Mesenteric fat pad (tissue), 1 donor: ENCODE data around the gene CAMK2N1. TPM values are rescaled to one million over a fixed set of nuclear protein-coding genes. Genes with fewer than 3 reads are reported as not detected.

Experiments
- DNase-seq: peaks from one replicate; pipeline ENCODE4 v3.0.0-alpha.2; 2020; ENCODE audit warnings: low spot score
- total RNA-seq: library from RNA; stranded (reverse); fragmentation: NEBNext Ultra II Directional; extraction: Animal tissue kit (Norgen Biotek cat#: 25700); gene quantifications from one replicate; pipeline ENCODE4 v1.2.1, GENCODE V29; 2021
- donor health status: DM: yes; HTN: yes; CAD: no.

Gene CAMK2N1
- total RNA-seq, 1 donor from 2014 or later = 13.6 TPM

DNA sequence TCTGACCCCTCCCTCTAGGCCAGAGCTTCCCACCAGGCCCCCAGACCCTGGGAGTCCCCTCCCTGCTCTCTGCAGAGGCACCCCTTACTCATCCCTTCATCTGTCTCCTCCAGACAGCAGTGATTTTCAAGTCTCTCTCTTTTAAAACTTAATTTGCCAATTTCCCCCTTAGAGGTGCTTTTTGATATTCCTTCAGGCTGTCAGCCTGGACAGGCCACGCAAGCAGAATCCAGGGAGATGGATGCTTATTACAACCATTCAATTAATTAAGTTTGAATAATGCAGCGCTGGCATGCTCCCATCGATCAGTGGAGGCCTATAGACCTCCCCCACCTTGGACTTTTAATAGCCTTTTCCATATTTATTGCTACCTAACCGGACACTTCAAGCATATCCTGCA, 6.2 kb downstream of the CAMK2N1 start:
- DNase-seq = no peak

DNA sequence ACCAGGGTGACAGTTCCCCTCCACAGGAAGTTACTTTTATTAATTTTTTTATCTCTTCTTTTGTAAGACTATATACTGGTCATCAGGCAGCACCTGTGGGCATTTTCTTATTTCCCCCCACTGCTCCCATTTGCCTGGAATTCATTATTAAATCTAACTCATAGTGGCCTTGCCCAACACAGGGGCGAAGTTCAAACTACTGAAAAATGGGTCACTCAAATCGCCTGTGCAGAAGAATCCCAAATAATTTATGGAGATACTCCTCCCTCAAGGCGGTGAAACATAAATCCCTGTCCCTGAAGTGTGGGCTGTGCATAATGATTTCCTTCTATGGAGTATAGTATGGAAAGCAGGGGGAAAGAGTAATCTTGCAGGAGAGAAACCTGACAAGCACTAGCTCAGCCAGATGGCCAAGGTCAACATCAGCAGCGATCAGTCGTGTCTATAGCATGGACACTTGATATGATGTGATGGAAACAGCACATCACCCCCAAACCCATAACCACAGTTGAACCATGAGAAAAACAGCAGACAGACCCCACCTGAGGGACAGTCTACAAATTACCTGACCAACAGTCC, 7.9 kb downstream of the CAMK2N1 start:
- no peak for DNase-seq

DNA sequence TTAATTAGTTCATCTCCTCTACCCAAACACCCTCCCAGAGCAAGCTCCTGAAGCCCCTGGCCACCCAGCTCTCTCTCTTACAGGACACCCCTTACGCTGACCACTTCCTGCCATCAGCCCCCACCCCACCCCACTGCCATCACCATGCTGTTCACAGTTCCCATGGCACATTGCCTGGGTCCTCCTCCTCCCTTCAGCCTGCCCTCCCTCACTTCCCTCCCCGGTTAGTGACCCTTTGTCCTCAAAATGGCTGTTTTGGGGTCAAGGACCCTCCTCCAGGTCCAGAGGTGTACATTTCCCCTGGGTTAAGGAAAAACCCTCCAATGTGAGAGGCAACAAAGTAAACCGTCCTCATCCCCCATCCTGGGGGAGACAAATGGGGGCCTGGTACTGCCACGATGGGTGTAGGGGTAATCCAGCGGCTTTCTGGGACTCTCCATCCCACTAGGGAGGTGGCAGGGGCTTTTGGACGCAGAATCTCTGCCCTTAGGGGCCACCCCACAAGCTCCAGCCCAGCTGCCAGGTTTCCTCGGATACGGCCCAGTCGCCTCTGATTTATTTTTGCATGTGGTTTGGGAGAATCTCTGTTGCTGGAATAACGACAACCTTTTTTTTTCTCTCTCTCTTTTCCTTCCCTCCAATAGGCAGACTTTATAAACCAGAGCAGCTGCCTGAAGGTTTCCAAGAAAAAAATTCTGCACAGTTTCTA, 8.5 kb downstream of the CAMK2N1 start:
- no peak for DNase-seq

DNA sequence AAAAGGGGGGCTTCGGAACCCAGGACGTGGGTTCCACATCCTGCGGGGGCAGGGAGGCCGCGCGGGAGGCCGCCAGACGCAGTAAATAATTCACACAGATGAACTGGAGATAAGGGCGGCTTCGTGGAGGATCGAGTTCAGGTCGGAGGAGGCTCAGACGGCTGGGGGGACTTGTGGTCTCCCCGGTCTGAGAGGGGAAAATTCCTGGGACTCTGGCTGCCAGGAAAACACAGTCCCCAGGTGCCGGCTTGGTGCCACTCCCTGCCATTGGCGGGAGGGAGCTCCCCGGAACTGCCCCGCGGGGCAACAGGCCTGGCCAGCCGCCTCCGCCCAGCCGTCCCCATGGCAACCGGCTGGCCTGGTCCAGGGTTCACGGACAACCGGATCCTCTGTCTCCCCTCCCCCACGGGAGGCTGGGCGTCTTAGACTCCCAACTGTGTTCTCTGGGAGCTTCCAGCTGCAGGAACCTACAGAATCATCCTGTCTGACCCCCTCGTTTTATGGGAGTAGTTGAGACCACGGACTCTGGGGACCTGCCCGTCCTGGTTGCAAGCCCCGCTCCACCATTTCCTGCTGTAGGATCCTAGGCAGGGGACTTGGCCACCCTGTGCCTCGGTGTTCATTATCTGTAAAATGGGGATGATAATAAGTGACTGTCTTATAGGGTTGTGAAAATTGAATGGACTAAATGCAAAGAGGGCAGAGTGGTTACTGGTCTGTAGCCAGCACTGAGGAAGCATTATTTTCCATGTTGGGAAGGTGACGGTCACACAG, 9.6 kb downstream of the CAMK2N1 start:
- no peak for DNase-seq

DNA sequence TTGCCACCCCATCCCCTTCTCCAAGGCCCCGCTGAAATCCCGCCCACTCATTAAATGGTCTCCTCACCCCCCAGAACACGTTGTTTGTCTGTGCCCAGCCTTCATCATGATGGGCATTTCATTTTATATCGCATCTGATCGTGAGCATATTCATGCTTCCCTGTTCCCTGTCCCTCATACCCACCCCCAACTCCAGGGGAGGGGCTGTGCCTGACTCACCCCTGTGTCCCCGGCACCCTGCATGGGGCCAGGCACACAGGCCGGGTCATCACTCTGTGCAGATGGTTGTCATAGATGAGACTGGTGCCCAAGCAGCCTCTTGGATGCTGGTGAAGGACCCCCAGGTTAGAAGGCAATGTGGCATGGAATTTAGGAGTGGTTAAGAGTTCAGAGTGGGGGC, 11.0 kb downstream of the CAMK2N1 start:
- DNase-seq = no peak

DNA sequence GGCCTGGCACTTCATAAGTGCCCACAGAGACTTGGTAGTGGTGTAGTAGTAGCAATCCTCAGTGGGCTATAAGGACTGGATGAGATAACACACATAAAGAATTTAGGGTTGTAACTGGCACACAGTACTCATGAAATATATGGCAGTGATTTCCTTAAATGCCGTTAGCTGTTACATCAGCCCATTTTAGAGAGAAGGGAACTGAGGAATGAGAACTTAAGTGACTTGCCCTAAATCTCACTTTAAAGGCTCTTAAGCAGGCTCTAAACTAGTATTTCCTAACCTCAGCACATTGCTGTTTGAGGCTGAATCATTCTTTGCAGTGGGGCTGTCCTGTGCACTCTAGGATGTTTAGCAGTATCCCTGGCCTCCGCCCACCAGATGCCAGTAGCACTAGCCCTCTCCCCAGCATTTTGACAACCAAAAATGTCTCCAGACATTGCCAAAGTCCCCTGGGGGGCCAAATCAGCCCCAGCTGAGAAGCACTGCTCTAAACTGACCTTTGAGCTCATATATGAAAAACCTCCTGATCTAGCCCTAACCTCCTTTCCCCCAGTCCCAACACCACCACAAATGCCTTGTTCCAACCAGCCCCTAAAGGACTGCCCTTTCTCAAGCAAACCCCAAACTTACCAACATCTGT, 11.6 kb downstream of the CAMK2N1 start:
- no peak for DNase-seq

DNA sequence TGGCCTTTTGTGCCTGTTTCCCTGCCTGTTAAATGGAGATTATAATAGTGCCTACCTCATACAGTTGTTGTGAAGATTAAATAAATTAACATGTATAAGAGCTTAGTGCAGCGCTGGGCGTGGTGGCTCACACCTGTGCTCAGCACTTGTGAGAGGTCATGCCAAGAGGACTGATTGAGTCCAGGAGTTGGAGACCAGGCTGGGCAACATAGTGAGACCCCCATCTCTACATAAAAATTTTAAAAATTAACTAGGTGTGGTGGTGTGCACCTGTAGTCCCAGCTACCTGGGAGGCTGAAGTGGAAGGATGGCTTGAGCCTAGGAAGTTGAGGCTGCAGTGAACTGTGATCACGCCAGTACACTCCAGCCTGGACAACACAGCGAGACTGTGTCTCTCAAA, 12.1 kb downstream of the CAMK2N1 start:
- DNase-seq = no peak

DNA sequence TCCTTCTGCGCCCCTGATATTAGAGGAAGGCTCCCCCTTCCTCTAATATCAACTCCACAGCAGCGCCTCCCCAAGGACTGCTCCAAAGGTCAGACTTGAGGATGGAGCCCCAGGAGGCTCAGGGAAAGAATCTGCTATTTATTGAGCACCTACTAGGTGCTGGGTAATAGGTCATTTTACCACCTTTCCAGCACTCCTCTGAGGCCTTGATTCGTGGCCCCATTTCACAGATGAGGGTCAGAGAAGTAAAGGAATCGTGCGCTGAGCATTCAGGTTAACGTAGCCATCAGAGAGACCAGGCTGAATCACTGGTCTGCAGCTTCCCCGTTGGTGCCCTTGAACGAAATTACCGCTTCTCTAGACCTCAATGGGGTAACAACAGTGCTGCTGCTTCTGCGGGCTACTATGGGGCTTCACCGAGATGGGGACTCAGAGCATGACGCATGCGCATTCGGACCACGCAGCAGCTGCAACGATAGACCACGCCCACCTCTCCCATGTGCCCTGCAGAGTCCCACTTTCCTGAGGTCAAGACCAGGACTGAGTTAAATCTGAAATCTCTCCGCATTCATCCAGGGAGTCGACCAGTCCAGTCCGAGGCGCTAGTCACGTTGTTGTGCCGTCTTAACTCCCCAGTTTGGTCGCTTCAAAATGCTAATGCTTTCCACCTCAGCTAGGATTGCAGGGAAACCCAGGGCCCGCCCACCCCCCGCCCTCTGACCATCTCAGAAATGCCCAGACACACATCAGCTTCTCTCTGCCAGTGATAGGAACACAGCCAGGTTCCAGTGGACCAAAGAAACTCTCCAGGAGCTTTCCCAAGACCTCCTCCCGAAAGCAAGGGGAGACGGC, 12.9 kb downstream of the CAMK2N1 start:
- DNase-seq = no peak

DNA sequence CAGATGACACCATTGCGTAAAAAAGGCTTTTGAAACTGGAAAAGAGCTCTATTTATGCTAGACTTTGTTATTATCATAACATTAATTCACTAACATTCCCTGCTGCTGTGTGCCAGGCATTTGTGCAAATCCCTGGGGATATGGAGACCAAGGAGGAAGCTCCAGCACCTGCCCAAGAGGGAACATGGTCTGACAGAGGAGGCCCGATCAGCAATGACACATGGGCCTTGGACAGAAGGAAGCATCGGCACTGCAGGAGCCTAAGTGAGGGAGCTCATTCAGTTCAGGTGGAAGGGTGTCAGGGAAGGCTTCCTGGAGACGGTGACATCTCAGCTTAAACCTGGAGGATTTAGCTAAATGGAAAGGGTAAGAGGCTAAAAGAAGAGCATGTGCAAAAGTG, 13.9 kb downstream of the CAMK2N1 start:
- DNase-seq = no peak

DNA sequence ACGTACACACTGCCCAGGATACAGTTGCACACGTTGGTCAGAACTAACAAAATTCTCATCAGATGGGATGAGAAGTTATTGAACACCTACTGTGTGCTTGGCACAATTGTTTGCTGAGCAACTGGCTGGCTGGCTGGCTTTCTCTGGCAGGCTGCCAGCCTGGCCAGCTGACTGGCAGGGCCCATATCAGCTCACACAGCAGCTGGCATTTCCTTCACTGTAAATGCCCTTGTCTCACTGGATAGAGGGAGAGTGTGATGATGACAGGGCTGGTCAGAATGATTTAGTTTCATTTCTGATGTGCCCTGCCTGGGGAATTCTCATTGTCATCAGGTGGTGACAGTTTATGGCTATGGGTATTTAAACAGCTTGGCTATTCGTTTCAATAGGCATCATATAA, 15.8 kb downstream of the CAMK2N1 start:
- no peak for DNase-seq

DNA sequence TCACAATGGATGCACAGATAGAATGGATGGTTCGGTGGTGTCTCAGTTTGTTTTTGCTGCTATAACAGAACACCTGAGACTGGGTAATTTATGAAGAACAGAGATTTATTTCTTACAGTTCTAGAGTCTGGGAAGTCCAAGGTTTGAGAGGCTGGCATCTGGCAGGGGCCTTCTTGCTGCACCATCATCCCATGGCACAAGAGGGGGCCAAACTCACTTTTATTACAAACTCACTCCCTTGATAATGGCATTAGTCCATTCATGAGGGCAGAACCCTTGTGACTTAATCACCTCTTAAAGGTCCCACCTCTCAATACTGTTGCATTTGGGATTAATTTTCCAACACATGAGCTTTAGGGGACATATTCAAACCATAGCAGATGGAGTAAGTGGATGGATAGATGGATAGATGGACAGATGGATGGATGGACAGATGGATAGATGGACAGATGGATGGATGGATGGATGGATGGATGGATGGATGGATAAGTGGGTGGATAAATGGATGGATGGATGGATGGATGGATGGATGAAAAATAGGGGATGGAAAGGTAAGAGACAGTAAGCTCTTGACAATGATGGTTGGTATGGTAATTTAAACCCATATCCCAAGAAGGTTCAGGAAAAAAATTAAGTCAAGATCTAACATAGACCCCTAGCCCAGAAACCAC, 16.5 kb downstream of the CAMK2N1 start:
- DNase-seq = no peak

DNA sequence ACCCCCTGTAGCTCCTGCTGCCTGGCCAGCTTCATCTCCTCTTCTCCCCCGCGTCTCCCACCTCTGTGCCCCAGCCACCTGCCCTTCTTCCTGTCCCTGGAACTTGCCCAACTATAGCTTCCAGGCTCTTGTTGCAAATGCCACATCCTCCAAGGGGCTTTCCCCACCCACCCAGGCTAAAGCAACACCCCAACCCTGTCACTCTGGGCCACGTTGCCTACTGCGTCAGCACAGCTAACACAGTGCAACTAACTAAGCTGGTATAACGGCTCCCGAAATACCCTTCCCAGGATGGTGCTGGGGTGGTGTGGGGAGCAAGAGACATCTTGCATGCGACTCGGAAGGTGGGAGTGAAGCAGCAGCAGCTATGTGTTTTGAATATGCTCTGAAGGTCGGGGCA, 19.7 kb downstream of the CAMK2N1 start:
- DNase-seq = no peak

DNA sequence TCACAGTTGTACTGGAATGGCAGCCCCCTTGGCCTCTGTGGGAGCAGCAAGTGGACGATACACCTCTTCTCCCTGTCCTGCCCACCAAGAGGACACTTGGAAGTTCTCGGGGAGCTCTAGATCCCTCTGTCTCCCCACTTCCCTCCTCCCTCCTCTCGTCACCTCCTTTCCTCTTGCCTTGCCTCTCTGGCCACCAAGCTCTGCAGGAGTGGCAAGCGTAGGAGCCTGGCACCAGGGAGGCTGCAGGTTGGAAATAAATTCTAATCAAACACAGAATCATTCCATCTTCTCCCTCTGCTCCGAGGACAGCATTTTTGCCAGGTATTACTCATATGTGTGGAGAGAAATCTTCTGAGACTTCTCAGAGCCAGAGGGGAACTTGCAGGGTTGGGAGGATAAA, 20.8 kb downstream of the CAMK2N1 start:
- DNase-seq = no peak

DNA sequence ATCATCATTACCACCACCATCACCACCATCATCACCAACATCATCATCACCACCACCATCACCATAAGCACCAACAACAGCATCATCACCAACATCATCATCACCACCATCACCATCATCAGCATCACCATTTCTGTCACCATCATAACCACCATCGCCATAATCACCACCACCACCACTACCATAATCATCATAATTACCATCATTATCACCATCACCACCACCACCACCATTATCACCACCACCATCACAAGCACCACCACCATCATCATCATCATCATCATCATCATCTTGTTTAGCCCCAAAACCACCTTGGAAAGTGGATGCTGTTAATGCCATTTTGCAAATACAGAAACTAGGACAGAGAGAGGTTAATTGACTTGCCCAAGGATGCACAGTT, 22.5 kb downstream of the CAMK2N1 start:
- DNase-seq = no peak

DNA sequence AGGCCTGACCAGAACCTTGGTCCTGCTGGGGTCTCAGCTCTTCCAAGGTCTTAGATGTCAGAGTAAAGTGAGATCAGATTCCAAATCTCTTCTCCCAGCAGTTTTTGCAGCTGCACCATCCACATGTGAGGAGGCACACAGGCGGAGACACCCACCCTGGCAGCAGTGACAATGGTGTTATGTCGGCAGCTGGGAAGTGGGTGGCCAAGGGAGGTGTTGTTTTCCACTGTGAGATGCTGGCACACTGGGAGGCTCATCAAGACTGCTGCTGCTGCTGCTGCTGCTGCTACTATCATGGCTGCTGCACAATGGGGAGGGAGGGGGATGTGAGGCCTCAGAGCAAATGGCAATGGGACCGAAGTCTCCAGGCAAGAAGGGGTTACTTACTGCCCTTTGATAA, 23.6 kb downstream of the CAMK2N1 start:
- DNase-seq = no peak

DNA sequence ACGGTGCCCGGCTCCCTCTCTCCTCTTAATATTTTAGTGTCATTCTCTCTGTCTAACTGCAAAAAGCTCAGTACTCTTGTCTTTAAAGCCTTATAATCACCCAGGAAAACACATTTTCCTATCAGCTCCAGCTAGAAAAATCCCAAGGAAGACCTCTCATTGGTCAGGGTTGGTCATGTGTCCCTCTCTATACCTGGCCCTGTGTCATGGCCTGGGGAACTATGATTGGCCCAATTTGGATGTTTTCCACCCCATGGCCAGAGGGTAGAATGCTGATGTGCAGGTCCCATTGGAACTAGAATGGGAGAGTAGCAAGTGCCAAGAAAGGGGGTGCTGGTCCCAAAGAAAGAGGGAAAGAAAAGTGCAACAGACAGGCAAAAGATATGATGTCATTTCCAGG, 27.3 kb downstream of the CAMK2N1 start:
- DNase-seq = no peak

DNA sequence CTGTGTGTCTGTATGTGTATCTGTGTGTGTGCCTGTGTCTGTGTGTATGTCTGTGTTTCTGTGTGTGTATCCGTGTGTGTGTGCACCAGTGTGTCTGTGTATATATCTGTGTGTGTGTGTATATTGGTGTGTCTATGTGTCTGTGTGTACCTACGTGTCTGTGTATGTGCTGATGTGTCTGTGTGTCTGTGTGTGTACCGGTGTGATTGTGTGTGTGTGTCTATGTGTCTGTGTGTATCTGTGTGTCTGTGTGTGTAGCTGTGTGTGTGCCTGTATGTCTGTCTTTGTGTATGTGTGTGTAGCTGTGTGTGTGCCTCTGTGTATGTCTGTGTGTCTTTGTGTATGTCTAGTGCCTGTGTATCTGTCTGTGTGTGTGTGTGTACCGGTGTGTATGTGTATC, 32.0 kb downstream of the CAMK2N1 start:
- no peak for DNase-seq

DNA sequence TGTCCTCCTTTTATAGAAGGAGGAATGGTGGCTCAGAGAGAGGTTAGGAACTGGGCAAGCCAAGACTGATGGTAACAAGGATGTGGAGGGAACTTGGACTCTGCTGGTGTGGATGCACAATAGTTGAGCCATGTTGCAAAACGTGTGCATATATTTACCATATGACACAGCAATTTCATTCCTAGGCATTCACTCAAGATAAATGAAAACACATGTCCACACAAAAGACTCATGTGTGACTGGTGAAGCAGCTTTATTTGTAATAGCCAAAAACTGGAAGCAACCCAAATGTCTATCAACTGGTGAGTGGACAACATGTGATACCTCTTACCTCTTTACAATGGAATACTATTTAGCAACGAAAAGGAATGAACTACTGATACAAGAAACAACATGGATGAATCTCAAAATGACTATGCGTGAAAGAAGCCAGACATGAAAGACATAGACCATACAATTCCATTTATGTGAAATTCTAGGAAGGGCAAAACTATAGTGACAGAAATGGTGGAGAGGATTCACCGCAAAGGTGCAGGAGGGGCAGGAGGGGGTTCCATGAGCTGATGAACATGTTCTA, 36.2 kb downstream of the CAMK2N1 start:
- no peak for DNase-seq

DNA sequence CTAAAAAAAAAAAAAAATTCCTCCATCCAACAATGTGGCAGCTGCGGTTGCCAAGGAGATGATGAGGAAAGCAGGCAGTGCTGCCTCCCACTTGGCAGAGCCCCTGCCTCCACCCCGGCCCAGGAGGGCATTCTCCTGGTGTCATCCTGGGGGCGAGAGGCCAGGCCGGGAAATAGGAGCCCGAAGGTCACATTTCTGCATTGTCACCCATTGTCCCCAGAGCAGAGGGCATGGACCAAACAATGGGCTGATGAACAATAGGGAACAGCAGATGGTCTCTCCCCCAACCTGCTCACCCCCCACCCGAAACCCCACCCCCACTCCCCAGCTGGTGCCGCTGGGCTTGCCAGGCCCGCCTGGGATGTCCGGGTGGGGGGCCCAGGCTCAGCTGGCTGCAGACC, 37.3 kb downstream of the CAMK2N1 start:
- no peak for DNase-seq

DNA sequence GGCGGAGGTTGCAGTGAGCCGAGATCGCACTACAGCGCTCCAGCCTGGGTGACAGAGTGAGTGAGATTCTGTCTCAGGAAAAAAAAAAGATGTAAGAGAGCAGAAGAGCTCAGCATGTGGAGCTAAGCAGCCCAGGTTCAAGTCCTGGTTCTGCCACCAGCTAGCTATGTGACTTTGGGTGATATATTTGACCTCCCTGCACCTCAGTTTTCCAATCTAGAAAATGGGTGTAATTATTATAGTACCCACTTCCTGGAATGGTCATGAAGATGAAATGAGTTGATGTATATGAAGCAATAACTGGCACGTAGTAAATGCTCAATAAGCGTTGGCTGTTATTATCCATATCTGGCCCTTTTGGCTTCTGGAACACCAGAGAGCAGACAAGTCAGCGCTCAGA, 38.2 kb downstream of the CAMK2N1 start:
- DNase-seq = peak; percentile 8
